ENCODE measurements around the gene NPHP4.

The NPHP4 gene

DNA sequence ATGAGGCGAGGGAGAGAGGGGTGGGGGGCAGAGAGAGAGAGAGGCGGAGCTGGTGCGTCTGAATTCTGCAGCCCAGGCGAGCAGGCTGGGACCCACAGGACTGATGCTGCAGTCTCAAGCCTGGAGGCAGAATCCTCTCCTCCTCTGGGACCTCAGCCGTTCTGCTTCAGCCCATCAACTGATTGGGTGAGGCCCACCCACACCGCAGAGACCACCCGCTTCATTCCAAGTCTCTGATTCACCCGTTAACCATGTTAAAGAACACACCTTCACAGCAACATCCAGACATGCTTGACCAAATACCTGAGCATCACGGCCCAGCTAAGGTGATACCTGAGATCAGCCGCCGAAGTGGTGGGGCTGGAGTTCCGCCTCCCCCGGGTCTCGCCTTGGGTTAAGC, 147.8 kb downstream of the NPHP4 start:
- no peak for DNase-seq

GRCh38 chr1:5843521-5844096, 148.6 kb downstream of the NPHP4 start:
- DNase-seq: no peak

DNA sequence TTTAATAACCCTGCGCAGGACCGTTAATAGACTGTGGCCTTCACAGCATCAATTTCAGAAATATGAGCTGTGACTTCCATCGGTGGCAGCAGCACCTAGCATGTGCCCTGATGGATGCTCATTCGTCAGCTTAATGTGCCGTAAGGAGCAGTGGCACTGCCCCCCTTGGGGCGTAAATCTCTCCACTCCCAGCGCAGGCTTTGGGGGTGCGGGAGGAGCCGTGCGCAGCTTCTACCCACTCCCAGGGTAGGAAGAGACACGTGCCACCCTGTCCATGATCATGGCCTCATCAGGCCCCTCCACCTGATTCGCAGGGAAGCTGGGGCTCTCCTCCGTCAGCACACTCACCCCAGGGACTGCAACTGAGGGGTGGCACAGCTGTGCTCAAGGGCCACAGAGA, 149.5 kb downstream of the NPHP4 start:
- no peak for DNase-seq

GRCh38 chr1:5840551-5841001, 151.6 kb downstream of the NPHP4 start:
- no peak for DNase-seq

- no peak for DNase-seq
These were observed 152.2 kb downstream of the NPHP4 start for GRCh38 chr1:5839881-5840550.

GRCh38 chr1:5839161-5839880, 152.9 kb downstream of the NPHP4 start:
- DNase-seq: no peak

DNA sequence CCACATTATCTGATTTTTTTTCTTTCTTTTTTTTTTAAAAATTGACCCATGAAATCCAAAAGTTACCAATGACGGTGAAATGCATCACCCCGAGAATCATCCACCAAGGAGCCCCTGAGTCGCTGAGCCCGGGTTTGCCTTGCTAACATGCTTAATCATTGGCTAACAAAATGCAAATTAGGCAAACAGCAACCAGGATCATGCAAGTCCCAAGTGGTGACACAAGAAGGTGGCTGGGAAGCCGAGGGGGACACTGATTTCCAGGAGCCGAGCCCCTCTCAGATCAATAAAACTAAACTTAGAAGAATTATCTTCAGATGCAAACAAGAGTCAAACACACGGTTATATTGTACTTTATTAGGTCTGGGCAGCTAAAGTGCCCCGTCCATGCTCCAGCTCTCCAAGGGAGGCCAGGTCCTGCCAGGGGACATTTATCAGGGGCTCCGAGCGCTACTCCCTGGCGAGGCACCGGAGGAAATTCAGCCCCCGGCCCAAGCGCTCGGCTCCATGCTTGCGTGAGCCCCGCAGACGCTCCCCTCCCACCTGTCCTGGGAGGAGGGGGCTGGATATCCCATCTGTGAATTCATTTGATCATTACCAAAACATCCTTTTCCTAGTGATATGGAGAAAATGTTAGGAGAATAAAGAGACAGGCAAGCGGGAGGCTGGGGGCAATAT, 154.1 kb downstream of the NPHP4 start:
- DNase-seq: no peak

GRCh38 chr1:5836776-5837440, 155.3 kb downstream of the NPHP4 start:
- DNase-seq: no peak

GRCh38 chr1:5835179-5835562, 157.1 kb downstream of the NPHP4 start:
- no peak for DNase-seq

DNA sequence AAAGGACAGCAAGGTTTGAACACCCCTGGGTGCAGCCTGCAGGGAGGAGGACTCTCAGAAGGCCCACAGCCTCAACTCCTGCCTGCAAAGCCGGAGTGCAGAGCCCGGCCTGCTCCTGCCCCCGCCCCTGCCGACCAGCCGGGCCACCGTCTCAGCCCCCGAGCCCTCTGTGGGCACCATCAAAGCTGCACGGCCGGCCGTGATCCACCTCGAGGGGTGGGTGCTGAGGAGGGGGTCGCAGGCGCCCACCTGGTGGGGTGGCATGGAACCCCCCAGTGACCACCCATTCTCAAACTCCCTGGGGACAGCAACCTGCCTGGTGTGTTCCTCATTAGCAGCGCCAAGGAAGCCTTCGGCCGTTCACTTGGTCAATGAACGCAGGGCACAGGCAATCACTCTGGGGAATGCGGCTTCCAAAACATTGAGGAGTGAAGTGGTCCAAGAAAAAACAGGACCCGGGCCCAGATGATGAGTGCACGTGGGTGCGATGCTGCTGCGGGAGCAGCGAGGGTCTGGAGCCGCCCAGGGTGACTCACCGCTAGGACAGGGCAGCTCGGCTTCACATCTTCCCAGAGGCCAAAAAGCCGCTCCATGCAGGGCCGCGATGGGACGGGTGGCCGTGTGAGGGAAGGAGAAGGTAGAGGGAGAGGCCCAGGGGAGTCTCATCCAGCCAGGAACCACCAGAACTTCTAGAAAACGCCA, 157.6 kb downstream of the NPHP4 start:
- no peak for DNase-seq

- DNase-seq: no peak
These were observed 158.3 kb downstream of the NPHP4 start for GRCh38 chr1:5833911-5834310.

- DNase-seq: no peak
These were observed 159.0 kb downstream of the NPHP4 start for GRCh38 chr1:5832916-5833895.

DNA sequence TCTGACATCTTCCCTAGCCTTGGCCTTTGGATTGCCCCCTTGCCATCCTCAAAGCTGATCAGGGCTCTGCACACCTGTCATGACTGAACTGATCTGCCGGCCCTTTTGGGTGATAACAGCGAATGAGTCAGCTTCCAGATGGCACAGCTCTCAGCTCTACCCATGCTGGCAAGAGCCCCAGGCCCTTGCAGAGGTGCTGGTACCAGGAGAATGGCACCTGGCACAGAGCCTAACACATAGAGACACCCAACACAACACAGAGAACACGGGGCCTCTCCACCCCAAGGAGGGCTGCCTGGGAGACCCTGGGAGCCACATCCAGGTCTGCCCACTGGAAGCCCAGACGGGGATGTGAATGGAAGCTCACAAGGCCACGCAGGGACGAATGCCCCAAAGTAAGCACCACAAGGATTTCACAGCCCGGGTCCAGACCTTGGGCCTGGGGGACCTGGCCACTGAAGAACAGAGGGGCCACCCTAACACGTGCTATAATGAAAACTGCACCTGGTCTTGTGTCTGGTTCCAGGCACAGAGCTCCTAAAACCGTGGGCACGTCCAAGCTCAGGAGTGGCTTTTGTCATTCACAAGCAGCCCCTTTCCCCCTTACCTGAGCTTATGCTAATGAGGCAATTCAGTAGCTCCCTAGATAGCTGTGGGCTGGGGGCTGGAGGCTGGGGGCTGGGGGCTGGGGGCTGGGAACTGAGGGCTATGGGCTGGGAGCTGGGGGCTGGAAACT, 160.5 kb downstream of the NPHP4 start:
- DNase-seq: no peak

DNA sequence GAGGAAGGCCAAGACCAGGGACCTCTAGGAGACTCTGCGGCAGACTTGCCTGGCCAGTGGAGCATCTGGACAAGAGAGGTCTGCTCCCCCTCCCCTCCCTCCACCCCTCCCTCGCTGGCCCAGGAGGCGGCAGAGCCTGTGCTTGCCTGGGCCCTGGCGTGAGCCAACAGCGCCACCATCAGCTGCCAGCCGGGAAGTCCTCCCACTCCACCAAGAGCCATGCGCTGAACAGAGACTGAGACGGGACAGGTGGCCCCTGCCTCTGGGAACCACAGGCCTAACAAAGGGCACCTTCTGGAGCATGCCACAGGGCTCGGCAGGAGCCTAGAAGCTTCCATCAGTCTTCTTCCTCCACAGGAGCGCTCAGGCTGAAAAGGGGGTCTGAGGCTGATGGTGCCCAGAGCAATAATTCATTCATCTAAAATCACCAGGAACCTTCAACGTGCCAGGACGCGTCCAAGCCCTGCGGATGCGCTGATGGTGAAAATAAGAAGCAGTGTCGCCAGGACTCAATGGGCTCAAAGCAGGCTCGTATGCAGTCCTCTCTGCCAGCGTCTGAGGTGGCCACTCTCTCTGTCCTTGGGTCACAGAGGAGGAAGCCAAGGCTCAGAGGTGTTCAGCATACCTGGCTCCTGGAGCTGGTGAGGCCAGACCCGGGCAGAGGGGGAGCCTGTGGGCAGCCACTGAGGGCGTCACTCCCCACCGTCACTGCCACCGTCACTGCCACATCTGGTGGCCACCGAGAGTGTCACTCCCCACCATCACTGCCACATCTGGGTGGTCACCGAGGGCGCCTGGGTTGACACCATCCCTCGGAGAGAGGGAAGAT, 161.2 kb downstream of the NPHP4 start:
- no peak for DNase-seq

DNA sequence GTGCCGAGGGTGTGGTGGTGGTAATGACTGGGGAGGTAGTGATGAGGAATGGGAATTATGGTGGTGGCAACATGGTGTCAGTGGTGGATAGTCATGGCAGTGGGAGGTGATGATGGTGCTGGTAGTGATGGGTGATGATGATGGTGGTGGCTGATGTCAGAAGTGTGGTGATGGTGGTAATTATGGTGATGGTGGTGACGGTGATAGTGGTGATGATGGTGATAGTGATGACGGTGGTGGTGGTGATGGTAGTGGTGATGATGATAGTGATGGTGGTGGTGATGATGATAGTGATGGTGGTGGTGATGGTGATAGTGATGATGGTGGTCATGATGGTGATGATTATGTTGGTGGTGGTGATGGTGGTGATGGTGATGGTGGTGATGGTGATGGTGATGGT, 162.8 kb downstream of the NPHP4 start:
- no peak for DNase-seq

DNA sequence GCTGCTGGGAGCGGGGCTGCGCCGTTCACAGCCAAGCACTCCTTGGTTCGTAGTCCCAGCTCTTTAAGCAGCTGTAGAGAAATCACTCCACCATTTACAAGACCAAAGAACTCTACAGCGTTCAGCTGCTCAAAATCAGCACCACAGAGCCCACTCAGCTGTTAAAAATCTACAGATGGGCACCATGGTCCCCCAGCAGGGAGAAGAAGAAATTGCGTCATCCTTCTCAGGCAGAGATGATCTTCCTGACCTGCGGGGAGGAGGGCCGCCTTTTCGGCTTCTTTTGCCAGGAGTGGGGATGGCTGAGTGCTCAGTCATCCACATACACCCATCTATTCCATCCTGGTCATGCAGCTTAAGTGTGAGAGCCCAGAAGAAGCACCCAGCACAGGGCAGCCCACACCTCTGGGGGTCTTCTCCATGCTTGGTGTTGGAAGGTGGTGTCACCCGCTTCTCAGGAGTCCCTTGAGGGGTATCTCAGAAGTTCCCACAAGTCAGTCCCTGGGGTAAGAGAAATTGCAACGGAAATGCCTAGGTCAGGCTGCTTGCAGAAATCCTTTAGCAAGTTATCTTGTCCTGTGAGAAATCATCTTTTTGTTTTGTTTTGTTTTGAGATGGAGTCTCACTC, 163.8 kb downstream of the NPHP4 start:
- no peak for DNase-seq

DNA sequence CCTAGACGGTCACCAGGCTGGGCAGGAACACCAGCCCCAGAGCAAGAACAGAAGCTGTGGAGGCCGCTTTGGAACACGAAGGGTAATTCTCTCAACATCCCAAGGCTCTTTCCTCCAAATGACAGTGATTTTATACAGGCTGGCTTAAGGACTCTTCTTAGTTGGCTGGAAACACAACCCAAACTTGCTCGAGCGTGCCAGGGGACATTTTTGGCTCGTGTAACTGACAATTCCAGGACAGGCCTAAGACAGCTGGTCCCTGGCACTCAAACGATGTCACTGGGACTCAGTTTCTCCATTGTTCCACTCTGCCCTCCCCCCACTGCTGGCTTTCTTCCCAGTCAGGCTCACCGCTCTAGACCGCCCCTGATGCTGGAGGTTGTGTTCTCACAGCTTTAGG, 164.7 kb downstream of the NPHP4 start:
- DNase-seq: no peak

- no peak for DNase-seq
These were observed 165.6 kb downstream of the NPHP4 start for GRCh38 chr1:5826601-5827000.

GRCh38 chr1:5822726-5823125, 169.5 kb downstream of the NPHP4 start:
- no peak for DNase-seq

Data from stimulated activated CD8-positive, alpha-beta memory T cell treated with anti-CD3 and anti-CD28 coated beads, Interleukin-4, amount 100 ng/mL, for 48 hours (primary cell).